ENCODE results near the gene MDM4.

DNA sequence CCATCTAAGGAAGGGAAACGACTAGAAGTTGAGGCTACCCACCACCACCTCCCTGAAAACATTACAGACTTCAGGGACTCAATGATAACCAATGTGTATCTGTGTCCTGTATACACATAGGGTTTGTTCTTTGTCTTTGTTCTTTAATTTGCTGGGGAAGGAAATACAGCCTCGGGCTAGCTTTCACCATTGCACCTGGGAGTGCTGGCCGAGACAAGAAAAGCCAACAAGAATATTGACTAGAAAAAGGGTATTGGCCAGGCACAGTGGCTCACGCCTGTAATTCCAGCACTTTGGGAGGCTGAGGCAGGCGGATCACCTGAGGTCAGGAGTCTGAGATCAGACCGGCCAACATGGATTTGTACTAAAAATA lies 50.4 kb downstream of the MDM4 start:
- TF ChIP-seq, protein P1, sequence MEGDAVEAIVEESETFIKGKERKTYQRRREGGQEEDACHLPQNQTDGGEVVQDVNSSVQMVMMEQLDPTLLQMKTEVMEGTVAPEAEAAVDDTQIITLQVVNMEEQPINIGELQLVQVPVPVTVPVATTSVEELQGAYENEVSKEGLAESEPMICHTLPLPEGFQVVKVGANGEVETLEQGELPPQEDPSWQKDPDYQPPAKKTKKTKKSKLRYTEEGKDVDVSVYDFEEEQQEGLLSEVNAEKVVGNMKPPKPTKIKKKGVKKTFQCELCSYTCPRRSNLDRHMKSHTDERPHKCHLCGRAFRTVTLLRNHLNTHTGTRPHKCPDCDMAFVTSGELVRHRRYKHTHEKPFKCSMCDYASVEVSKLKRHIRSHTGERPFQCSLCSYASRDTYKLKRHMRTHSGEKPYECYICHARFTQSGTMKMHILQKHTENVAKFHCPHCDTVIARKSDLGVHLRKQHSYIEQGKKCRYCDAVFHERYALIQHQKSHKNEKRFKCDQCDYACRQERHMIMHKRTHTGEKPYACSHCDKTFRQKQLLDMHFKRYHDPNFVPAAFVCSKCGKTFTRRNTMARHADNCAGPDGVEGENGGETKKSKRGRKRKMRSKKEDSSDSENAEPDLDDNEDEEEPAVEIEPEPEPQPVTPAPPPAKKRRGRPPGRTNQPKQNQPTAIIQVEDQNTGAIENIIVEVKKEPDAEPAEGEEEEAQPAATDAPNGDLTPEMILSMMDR (IDR thresholded peaks at IDR 0.05; ENCODE audit: borderline replicate concordance, extremely low read depth, low read length, poor library complexity, severe bottlenecking), result no peak
- no peak for TF ChIP-seq EZH2 (IDR thresholded peaks at IDR 0.05; ENCODE audit: borderline replicate concordance, low read depth, low read length, severe bottlenecking)
